Colonic mucosa (tissue), 4 donors: Measurements from ENCODE around the gene METTL24. TPM values are rescaled to one million over a fixed set of nuclear protein-coding genes. Genes with fewer than 3 reads are reported as not detected.

ENCODE experiments used
- DNase-seq: peaks from one replicate; pipeline ENCODE4 v3.0.0-alpha.2; 2020
- H3K27ac ChIP-seq: fragments of 200-600 bp; one replicate; pipeline ENCODE4 v1.8.0; 2021
- H3K27me3 ChIP-seq: fragments of 200-600 bp; one replicate; pipeline ENCODE4 v1.8.0; 2021
- H3K36me3 ChIP-seq: fragments of 200-600 bp; one replicate; pipeline ENCODE4 v1.8.0; 2021
- H3K4me1 ChIP-seq: fragments of 200-600 bp; one replicate; pipeline ENCODE4 v1.8.0; 2021; ENCODE audit warnings: mild to moderate bottlenecking
- H3K4me3 ChIP-seq: fragments of 200-600 bp; one replicate; pipeline ENCODE4 v1.8.0; 2021
- H3K9ac ChIP-seq, 2 donors: one replicate each; pipeline ENCODE4 v1.7.0; 2013; ENCODE audit warnings: control low read depth in 2 of 2, low read depth in 2 of 2, low read length in 2 of 2
- H3K9me3 ChIP-seq: fragments of 200-600 bp; one replicate; pipeline ENCODE4 v1.8.0; 2021
- intact Hi-C: fragments of 100-400 bp; cut with DNase I; formaldehyde crosslinking; loops from one replicate; pipeline ENCODE4 v1.14.1; 2022
- total RNA-seq, 2 donors: library from RNA; stranded (reverse); fragmentation: NEBNext Ultra II Directional in 1 of 2; extraction: Animal tissue kit (Norgen Biotek cat#: 25700) in 1 of 2; gene quantifications; one replicate each; pipeline ENCODE4 v1.2.1, GENCODE V29; 2021
- TF ChIP-seq, protein P1 (sequence below): fragments of 200-600 bp; IDR thresholded peaks from one replicate; pipeline ENCODE4 v1.8.0; 2022; ENCODE audit warnings: antibody characterized with exemption, mild to moderate bottlenecking
- donor health status: healthy.
- donor health status: DM: no; HTN: no; CAD: no.
- donor health status: DM: no; HTN: no; CAD: no.

Gene METTL24
- total RNA-seq, 2 donors from 2014 or later = 0.54 to 3.5 TPM

DNA sequence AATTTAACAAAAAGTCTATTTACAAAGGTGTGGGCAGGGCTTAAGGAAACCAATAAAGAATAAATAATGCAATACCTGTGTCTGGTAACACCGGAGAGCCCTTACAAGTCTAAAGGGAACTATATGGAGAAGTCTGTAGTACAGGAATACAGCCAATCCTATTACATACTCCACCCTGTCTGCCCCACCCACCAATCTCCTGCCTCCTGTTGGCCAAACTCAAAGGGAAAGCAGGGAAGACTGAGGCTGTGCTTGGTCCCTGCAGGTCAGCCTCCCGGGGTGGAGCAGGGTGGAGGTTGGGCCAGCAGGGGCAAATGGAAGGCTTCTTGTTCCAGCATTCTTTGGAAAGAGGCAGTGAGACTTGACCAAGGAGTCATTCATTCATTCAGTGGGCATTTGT lies 31.5 kb downstream of the METTL24 start:
- TF ChIP-seq, protein P1, sequence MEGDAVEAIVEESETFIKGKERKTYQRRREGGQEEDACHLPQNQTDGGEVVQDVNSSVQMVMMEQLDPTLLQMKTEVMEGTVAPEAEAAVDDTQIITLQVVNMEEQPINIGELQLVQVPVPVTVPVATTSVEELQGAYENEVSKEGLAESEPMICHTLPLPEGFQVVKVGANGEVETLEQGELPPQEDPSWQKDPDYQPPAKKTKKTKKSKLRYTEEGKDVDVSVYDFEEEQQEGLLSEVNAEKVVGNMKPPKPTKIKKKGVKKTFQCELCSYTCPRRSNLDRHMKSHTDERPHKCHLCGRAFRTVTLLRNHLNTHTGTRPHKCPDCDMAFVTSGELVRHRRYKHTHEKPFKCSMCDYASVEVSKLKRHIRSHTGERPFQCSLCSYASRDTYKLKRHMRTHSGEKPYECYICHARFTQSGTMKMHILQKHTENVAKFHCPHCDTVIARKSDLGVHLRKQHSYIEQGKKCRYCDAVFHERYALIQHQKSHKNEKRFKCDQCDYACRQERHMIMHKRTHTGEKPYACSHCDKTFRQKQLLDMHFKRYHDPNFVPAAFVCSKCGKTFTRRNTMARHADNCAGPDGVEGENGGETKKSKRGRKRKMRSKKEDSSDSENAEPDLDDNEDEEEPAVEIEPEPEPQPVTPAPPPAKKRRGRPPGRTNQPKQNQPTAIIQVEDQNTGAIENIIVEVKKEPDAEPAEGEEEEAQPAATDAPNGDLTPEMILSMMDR = no peak
- Histone ChIP-seq H3K4me1 (peaks cover 4% of the 10 kb centered on the region), H3K9ac (no peak overlapping the region), H3K27ac (no peak overlapping the region), H3K9me3 (no peaks in the 10 kb centered on the region), H3K27me3 (no peaks in the 10 kb centered on the region), H3K4me3 (no peak overlapping the region), H3K36me3 (no peaks in the 10 kb centered on the region)
- peak; percentile 36 for DNase-seq
- intact Hi-C loops = no loop called here

DNA sequence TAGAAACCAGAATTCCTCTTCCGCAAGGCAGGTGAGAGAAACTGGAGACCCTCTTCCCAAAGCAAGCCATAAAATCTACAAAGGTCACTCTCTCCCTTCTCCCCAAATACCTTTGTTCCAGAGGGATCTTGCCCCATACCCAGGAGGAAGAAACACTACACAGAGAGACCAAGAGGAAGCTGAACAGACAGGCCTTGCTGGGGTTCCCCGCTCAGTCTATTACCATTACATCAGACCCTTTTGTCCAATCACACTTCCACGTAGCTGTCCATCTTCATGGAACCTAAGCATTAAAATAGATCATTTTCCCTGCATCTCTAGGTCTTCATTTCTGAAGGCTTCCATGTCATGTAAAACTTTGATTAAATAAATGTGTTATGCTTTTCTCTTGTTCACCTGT lies 32.1 kb downstream of the METTL24 start:
- Histone ChIP-seq H3K9me3 (no peaks in the 10 kb centered on the region), H3K27ac (no peak overlapping the region), H3K4me3 (no peak overlapping the region), H3K27me3 (no peaks in the 10 kb centered on the region), H3K4me1 (peaks cover 4% of the 10 kb centered on the region), H3K9ac (no peak overlapping the region), H3K36me3 (no peaks in the 10 kb centered on the region)
- DNase-seq = no peak
- intact Hi-C loops = no loop called here
- TF ChIP-seq, protein P1 = no peak

DNA sequence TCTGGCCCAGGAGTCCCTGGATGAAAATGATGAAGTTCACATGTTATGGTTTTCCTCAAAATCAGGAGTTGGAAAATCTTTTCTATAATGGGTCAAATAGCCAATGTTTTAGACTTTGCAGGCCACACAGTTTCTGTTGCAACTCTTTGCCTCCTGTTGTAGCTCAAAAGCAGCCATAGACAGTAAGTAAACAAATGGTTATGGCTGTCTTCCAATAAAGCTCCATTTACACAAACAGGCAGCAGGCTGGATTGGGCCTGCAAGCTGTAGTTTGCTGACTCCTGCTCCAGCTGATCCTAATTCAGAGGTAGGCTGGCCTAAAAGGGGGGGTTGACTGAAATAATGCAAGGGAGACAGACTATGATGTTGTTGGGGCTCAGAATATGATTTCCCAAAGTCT lies 33.0 kb downstream of the METTL24 start:
- intact Hi-C loops = no loop called here
- Histone ChIP-seq H3K9ac (no peak overlapping the region), H3K36me3 (no peaks in the 10 kb centered on the region), H3K9me3 (no peaks in the 10 kb centered on the region), H3K27me3 (no peaks in the 10 kb centered on the region), H3K27ac (peak overlapping the region; percentile 15), H3K4me3 (no peak overlapping the region), H3K4me1 (peaks cover 4% of the 10 kb centered on the region)
- TF ChIP-seq, protein P1 = no peak
- peak; percentile 34 for DNase-seq

DNA sequence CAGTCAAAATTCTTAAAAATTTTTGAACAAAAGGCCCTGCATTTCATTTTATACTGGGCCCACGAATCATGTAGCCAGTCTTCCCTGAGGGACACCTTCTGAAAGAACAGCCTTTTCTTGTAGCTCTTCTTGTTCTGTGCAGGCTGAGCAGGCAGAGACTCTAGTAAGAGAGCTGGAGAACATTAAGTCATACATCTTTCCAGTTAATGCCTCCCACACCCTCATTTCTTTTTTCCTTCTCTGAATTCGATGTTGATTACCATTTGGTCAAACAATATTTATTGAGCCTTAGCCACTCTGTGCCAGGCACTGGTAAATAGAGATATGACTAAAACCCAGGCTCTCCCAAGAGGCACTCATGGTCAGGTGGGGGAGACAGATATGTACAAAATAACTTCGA lies 33.6 kb downstream of the METTL24 start:
- no peak overlapping the region for H3K4me3 ChIP-seq
- H3K36me3 ChIP-seq = no peaks in the 10 kb centered on the region
- peaks cover 4% of the 10 kb centered on the region for H3K4me1 ChIP-seq
- intact Hi-C loops = no loop called here
- H3K9ac ChIP-seq = no peak overlapping the region
- DNase-seq = no peak
- no peaks in the 10 kb centered on the region for H3K9me3 ChIP-seq
- no peaks in the 10 kb centered on the region for H3K27me3 ChIP-seq
- TF ChIP-seq, protein P1 = no peak
- peak overlapping the region; percentile 15 for H3K27ac ChIP-seq

DNA sequence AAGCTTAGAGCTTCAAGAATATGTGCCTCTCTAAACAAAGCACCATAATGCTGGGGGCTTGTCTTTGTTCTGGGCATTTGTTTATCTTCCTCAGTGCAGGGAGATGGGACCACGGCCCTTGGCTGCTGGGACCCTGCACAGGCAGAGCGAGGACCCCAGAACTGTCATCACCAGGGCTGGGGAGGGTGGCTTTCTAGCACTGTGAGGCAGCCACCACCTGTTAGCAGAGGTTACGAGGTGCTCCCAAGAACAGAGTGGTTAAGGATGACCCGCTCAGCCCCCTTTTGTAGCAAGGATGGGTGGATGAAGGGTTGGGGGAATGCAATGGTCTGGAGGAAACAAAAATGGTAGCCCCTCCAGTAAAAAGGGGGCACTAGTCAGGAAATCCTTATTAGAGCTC lies 34.9 kb downstream of the METTL24 start:
- DNase-seq = no peak
- no peak overlapping the region for H3K27ac ChIP-seq
- TF ChIP-seq, protein P1 = no peak
- peaks cover under 1% of the 10 kb centered on the region for H3K4me1 ChIP-seq
- intact Hi-C loops = no loop called here
- no peak overlapping the region for H3K4me3 ChIP-seq
- H3K9ac ChIP-seq = no peak overlapping the region
- no peaks in the 10 kb centered on the region for H3K36me3 ChIP-seq
- no peaks in the 10 kb centered on the region for H3K27me3 ChIP-seq
- H3K9me3 ChIP-seq = no peaks in the 10 kb centered on the region

DNA sequence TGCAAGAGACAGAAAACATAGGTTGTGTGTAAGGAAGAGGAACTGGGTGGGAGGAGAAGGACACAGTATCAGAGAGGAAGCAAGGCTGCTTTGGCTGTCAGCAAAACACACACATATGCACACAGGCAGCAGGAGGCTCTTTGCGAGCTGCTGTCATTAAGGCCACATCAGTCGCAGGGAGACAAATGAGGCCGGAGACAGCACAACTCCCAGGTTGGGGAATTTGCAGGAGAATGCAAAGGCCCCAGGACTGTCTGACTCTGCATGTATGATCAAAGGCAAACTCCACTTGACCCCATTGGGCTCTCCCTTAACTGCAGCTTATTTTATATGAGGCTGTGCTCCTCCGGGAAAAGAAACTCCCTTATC lies 35.3 kb downstream of the METTL24 start:
- DNase-seq = no peak
- H3K9ac ChIP-seq = no peak overlapping the region
- H3K4me3 ChIP-seq = no peak overlapping the region
- intact Hi-C loops = no loop called here
- no peaks in the 10 kb centered on the region for H3K4me1 ChIP-seq
- H3K27me3 ChIP-seq = no peaks in the 10 kb centered on the region
- TF ChIP-seq, protein P1 = no peak
- H3K9me3 ChIP-seq = no peaks in the 10 kb centered on the region
- H3K36me3 ChIP-seq = no peaks in the 10 kb centered on the region
- H3K27ac ChIP-seq = no peak overlapping the region
